ENCODE measurements around the gene TRAPPC14. TPM values are rescaled to one million over a fixed set of nuclear protein-coding genes. Genes with fewer than 3 reads are reported as not detected.
"Not testable (repeated sequence)": the region's sequence is repeated elsewhere in the genome, so short reads cannot be mapped to it uniquely, and the experiment has no call there.

TRAPPC14 gene
- polyA plus RNA-seq, 4 donors: 16.7 to 28.0 (median 23.7) TPM

DNA sequence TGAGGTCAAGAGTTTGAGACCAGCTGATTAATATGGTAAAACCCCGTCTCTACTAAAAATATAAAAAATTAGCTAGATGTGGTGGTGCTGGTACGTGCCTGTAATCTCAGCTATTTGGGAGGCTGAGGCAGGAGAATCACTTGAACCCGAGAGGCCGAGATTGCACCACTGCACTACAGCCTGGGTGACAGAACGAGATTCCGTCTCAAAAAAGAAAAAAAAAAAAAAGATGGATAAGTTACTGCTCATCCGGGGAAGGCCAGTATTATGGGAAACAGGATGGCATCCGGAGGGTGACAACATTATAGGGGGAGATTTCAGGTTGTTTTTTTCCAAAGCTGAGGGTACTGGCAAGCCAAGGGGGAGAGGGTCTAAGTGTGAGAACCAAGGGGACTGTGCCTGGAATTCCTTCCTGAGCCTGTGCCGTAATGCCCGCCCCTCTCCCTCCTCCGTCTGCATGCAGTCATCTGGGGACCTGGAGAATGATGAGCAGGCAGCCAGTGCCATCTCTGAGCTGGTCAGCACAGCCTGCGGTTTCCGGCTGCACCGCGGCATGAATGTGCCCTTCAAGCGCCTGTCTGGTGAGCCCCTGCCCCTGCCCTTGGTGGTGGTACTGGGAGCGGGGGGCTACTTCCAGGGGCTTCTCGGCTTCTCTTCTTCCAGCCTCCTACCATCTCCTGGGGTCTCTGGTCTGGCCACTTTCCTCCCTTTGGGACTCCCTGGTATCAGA is 5.4 kb downstream of the TRAPPC14 start:
- no peak overlapping the region for H3K4me3 ChIP-seq (ENCODE audit: low read depth in 1 of 3, low read length in 3 of 3)
- WGBS, 3 donors: 85 to 93% (median 91%) methylated on average over 18 of the region's 18 CpGs
- FAIRE-seq (no peak), DNase-seq (no peak)
- peaks cover 5 to 53% (median 8%) of the 10 kb centered on the region in 3 donors for H3K4me1 ChIP-seq (ENCODE audit: control insufficient read depth in 3 of 3, insufficient read depth in 2 of 3, low read depth in 1 of 3, low read length in 2 of 3)
- no peaks in the 10 kb centered on the region for H3K27me3 ChIP-seq (ENCODE audit: control insufficient read depth in 3 of 3, insufficient read depth in 3 of 3, low read length in 3 of 3)
- H3K36me3 ChIP-seq (ENCODE audit: control insufficient read depth in 3 of 3, insufficient read depth in 2 of 3, low read depth in 1 of 3, low read length in 3 of 3): peaks cover 3 to 57% (median 5%) of the 10 kb centered on the region in 3 donors
- H3K27ac ChIP-seq (ENCODE audit: low read depth in 1 of 3, low read length in 2 of 3): peak overlapping the region; percentile 75 to 91 (median 79)
- H3K9me3 ChIP-seq (ENCODE audit: control insufficient read depth in 2 of 2, insufficient read depth in 1 of 2, low read depth in 1 of 2, low read length in 1 of 2): no peaks in the 10 kb centered on the region

DNA sequence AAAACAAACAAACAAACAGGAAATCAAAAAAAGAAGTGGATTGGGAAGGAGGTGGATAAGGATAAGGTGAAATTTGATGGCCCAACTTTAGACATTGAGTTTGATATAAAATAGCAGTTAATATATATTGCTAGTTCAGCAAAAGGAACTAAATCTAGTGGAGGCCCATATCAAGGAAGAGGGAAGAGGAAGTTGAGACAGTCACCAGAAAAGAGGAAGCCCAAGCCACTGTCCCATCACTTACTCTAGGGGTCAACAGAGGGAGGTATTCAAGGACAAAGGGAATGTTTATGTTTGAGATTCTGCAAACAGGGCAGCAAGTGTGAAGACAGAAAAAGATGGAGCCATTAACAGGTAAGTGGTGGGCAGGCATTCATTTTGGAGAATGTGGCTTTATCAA is 6.1 kb downstream of the TRAPPC14 start:
- H3K4me1 ChIP-seq (ENCODE audit: control insufficient read depth in 3 of 3, insufficient read depth in 2 of 3, low read depth in 1 of 3, low read length in 2 of 3): peaks cover 3 to 49% (median 8%) of the 10 kb centered on the region in 3 donors
- no peaks in the 10 kb centered on the region for H3K27me3 ChIP-seq (ENCODE audit: control insufficient read depth in 3 of 3, insufficient read depth in 3 of 3, low read length in 3 of 3)
- no peaks in the 10 kb centered on the region for H3K9me3 ChIP-seq (ENCODE audit: control insufficient read depth in 2 of 2, insufficient read depth in 1 of 2, low read depth in 1 of 2, low read length in 1 of 2)
- no peak overlapping the region for H3K4me3 ChIP-seq (ENCODE audit: low read depth in 1 of 3, low read length in 3 of 3)
- FAIRE-seq: no peak
- no peak for DNase-seq
- no peak overlapping the region for H3K27ac ChIP-seq (ENCODE audit: low read depth in 1 of 3, low read length in 2 of 3)
- H3K36me3 ChIP-seq (ENCODE audit: control insufficient read depth in 3 of 3, insufficient read depth in 2 of 3, low read depth in 1 of 3, low read length in 3 of 3): peaks cover 3 to 55% (median 5%) of the 10 kb centered on the region in 3 donors

GRCh38 chr7:100148559-100149328 is 9.8 kb downstream of the TRAPPC14 start, which contains the start of gene LAMTOR4:
Gene LAMTOR4 (plus strand): TSS chr7:100148918. CDS start chr7:100148973, 55 bp downstream.
- peak within 1 kb of the TSS; percentile 67 to 100 (median 83) for H3K4me3 ChIP-seq (ENCODE audit: low read depth in 1 of 3, low read length in 3 of 3)
- H3K27ac ChIP-seq (ENCODE audit: low read depth in 1 of 3, low read length in 2 of 3): peak within 1 kb of the TSS; percentile 66 to 92 (median 82)
- no peaks in the 10 kb centered on the region for H3K27me3 ChIP-seq (ENCODE audit: control insufficient read depth in 3 of 3, insufficient read depth in 3 of 3, low read length in 3 of 3)
- DNase-seq (peak; percentile 99 to 100), FAIRE-seq (no peak)
- peaks cover 0 to 18% (median 5%) of the 10 kb centered on the region in 3 donors for H3K36me3 ChIP-seq (ENCODE audit: control insufficient read depth in 3 of 3, insufficient read depth in 2 of 3, low read depth in 1 of 3, low read length in 3 of 3)
- H3K4me1 ChIP-seq (ENCODE audit: control insufficient read depth in 3 of 3, insufficient read depth in 2 of 3, low read depth in 1 of 3, low read length in 2 of 3): peaks cover 0 to 17% (median 8%) of the 10 kb centered on the region in 3 donors
- H3K9me3 ChIP-seq (ENCODE audit: control insufficient read depth in 2 of 2, insufficient read depth in 1 of 2, low read depth in 1 of 2, low read length in 1 of 2): no peaks in the 10 kb centered on the region
- WGBS, 3 donors: 0 to 1% (median 1%) methylated on average over 39 to 46 of the region's 46 CpGs

DNA sequence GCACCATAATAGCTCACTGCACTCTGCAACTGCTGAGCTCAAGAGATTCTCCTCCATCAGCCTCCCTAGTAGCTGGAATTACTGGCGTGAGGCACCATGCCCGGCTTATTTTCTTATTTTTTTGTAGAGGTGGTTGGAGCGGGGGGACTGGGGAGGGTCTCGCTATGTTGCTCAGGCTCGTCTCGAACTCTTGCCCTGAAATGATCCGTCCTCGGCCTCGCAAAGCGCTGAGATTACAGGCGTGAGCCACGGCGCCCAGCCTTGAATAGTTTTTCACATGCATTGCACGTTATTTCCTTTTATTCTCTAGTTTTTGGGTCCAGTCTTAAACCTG is 10.3 kb downstream of the TRAPPC14 start:
- DNase-seq: no peak
- peaks cover 0 to 13% (median under 1%) of the 10 kb centered on the region in 3 donors for H3K36me3 ChIP-seq (ENCODE audit: control insufficient read depth in 3 of 3, insufficient read depth in 2 of 3, low read depth in 1 of 3, low read length in 3 of 3)
- H3K27ac ChIP-seq (ENCODE audit: low read depth in 1 of 3, low read length in 2 of 3): peak overlapping the region; percentile 43 to 84 (median 82)
- 5 to 12% (median 8%) methylated on average over 14 of the region's 14 CpGs for WGBS, 3 donors
- no peaks in the 10 kb centered on the region for H3K27me3 ChIP-seq (ENCODE audit: control insufficient read depth in 3 of 3, insufficient read depth in 3 of 3, low read length in 3 of 3)
- peak overlapping the region; percentile 31 to 47 (median 33) for H3K4me3 ChIP-seq (ENCODE audit: low read depth in 1 of 3, low read length in 3 of 3)
- no peak for FAIRE-seq
- H3K9me3 ChIP-seq (ENCODE audit: control insufficient read depth in 2 of 2, insufficient read depth in 1 of 2, low read depth in 1 of 2, low read length in 1 of 2): no peaks in the 10 kb centered on the region
- H3K4me1 ChIP-seq (ENCODE audit: control insufficient read depth in 3 of 3, insufficient read depth in 2 of 3, low read depth in 1 of 3, low read length in 2 of 3): peaks cover 0 to 12% (median 4%) of the 10 kb centered on the region in 3 donors

DNA sequence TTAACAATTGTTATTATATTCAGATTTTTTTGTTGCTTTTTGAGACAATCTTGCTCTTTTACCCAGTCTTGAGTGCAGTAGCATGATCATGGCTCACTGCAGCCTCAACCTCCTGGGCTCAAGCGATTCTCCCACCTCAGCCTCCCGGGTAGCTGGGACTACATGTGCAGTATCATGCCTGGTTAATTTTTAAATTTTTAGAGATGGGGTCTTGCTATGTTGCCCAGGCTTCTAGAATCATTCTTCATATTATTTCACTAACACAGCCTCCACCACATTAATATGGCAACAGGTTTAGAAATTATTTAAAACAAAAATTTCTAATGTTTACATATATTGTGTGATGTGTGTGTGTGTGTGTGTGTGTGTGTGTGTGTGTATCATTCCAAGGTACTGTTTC is 11.2 kb downstream of the TRAPPC14 start:
- no peak for DNase-seq
- H3K4me1 ChIP-seq (ENCODE audit: control insufficient read depth in 3 of 3, insufficient read depth in 2 of 3, low read depth in 1 of 3, low read length in 2 of 3): peaks cover 0 to 7% (median 4%) of the 10 kb centered on the region in 3 donors
- 96% methylated on average over 2 of the region's 2 CpGs for WGBS, 3 donors

GRCh38 chr7:100146350-100146749 is 12.2 kb downstream of the TRAPPC14 start:
- not testable (repeated sequence) for H3K9me3 ChIP-seq (ENCODE audit: control insufficient read depth in 2 of 2, insufficient read depth in 1 of 2, low read depth in 1 of 2, low read length in 1 of 2); H3K27ac ChIP-seq (ENCODE audit: low read depth in 1 of 3, low read length in 2 of 3); H3K36me3 ChIP-seq (ENCODE audit: control insufficient read depth in 3 of 3, insufficient read depth in 2 of 3, low read depth in 1 of 3, low read length in 3 of 3); H3K27me3 ChIP-seq (ENCODE audit: control insufficient read depth in 3 of 3, insufficient read depth in 3 of 3, low read length in 3 of 3); H3K4me3 ChIP-seq (ENCODE audit: low read depth in 1 of 3, low read length in 3 of 3); FAIRE-seq; DNase-seq
- H3K4me1 ChIP-seq (ENCODE audit: control insufficient read depth in 3 of 3, insufficient read depth in 2 of 3, low read depth in 1 of 3, low read length in 2 of 3): peaks cover 0 to 11% (median 4%) of the 10 kb centered on the region in 3 donors
- 79 to 97% (median 88%) methylated on average over 4 of the region's 4 CpGs for WGBS, 3 donors

More for the DNA sequence above, 11.2 kb downstream of the TRAPPC14 start:
- Histone ChIP-seq H3K27ac (ENCODE audit: low read depth in 1 of 3, low read length in 2 of 3) (no peak overlapping the region), H3K4me3 (ENCODE audit: low read depth in 1 of 3, low read length in 3 of 3) (no peak overlapping the region), H3K36me3 (ENCODE audit: control insufficient read depth in 3 of 3, insufficient read depth in 2 of 3, low read depth in 1 of 3, low read length in 3 of 3) (peaks cover 0 to 7% (median 0%) of the 10 kb centered on the region in 3 donors), H3K9me3 (ENCODE audit: control insufficient read depth in 2 of 2, insufficient read depth in 1 of 2, low read depth in 1 of 2, low read length in 1 of 2) (no peaks in the 10 kb centered on the region), H3K27me3 (ENCODE audit: control insufficient read depth in 3 of 3, insufficient read depth in 3 of 3, low read length in 3 of 3) (no peaks in the 10 kb centered on the region)
- no peak for FAIRE-seq

DNA sequence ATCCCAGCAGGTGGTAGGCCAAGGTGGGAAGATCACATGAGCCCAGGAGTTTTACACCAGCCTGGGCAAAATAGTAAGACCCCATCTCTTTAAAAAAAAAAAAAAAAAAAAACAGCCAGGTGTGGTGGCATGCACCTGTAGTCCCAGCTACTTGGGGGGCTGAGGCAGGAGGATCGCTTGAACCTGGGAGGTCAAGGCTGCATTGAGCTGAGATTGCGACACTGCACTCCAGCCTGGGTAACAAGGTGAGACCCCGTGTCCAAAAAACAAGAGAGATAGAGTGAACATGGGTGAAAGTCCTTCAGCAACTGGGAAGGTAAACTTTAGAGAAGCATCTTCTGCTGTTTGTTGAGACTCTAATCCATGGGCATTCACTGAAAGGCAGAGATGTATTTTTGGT is 16.1 kb downstream of the TRAPPC14 start:
- Histone ChIP-seq H3K36me3 (ENCODE audit: control insufficient read depth in 3 of 3, insufficient read depth in 2 of 3, low read depth in 1 of 3, low read length in 3 of 3) (no peaks in the 10 kb centered on the region), H3K9me3 (ENCODE audit: control insufficient read depth in 2 of 2, insufficient read depth in 1 of 2, low read depth in 1 of 2, low read length in 1 of 2) (no peaks in the 10 kb centered on the region), H3K4me1 (ENCODE audit: control insufficient read depth in 3 of 3, insufficient read depth in 2 of 3, low read depth in 1 of 3, low read length in 2 of 3) (peaks cover 0 to 7% (median 6%) of the 10 kb centered on the region in 3 donors), H3K27me3 (ENCODE audit: control insufficient read depth in 3 of 3, insufficient read depth in 3 of 3, low read length in 3 of 3) (no peaks in the 10 kb centered on the region), H3K4me3 (ENCODE audit: low read depth in 1 of 3, low read length in 3 of 3) (no peak overlapping the region), H3K27ac (ENCODE audit: low read depth in 1 of 3, low read length in 2 of 3) (no peak overlapping the region)
- FAIRE-seq (no peak), DNase-seq (no peak)
- WGBS, 3 donors: 92 to 95% (median 94%) methylated on average over 3 of the region's 3 CpGs

DNA sequence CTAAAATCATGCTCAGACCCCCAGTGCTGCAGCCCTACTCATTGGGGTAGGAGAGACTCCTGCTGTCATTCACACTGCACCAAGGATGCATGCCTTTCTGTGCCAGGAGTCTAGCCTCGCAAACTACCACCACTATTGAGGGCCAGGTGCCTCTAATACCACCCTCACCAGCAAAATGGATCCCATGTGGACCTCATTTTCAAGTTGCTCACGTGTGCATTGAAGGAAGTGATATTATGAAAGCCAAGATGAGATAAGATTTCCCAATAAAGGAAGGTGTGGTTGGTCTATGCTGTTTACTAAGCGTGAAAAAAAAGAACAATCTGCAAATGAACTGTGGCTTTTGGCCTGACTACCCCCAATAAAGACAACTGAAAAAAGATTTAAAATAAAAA is 17.0 kb downstream of the TRAPPC14 start:
- H3K27ac ChIP-seq (ENCODE audit: low read depth in 1 of 3, low read length in 2 of 3): peak overlapping the region in 2 of 3 donors; percentile 55 to 94

More for the DNA sequence above, 17.0 kb downstream of the TRAPPC14 start:
- no peaks in the 10 kb centered on the region for H3K9me3 ChIP-seq (ENCODE audit: control insufficient read depth in 2 of 2, insufficient read depth in 1 of 2, low read depth in 1 of 2, low read length in 1 of 2)
- no peaks in the 10 kb centered on the region for H3K27me3 ChIP-seq (ENCODE audit: control insufficient read depth in 3 of 3, insufficient read depth in 3 of 3, low read length in 3 of 3)
- no peaks in the 10 kb centered on the region for H3K36me3 ChIP-seq (ENCODE audit: control insufficient read depth in 3 of 3, insufficient read depth in 2 of 3, low read depth in 1 of 3, low read length in 3 of 3)
- FAIRE-seq: no peak
- peaks cover 0 to 7% (median 6%) of the 10 kb centered on the region in 3 donors for H3K4me1 ChIP-seq (ENCODE audit: control insufficient read depth in 3 of 3, insufficient read depth in 2 of 3, low read depth in 1 of 3, low read length in 2 of 3)
- H3K4me3 ChIP-seq (ENCODE audit: low read depth in 1 of 3, low read length in 3 of 3): no peak overlapping the region
- DNase-seq: peak; percentile 69 to 79
- 14 to 36% (median 32%) methylated on average over 3 of the region's 3 CpGs for WGBS, 3 donors

Measured in small intestine (tissue), 7 donors.